Measurements from ENCODE around the gene SND1. TPM values are rescaled to one million over a fixed set of nuclear protein-coding genes. Genes with fewer than 3 reads are reported as not detected.

The SND1 gene
- polyA plus RNA-seq, 3 donors: 46.5 to 97.3 (median 79.8) TPM

- H3K27ac Mint-ChIP-seq: no peak overlapping the region
- Histone ChIP-seq H3K4me1 (ENCODE audit: control insufficient read depth in 1 of 2, insufficient read depth in 2 of 2, low read length in 2 of 2) (no peaks in the 10 kb centered on the region), H3K79me2 (ENCODE audit: insufficient read depth, low read length) (no peaks in the 10 kb centered on the region), H3K27me3 (ENCODE audit: control insufficient read depth in 2 of 2, insufficient read depth in 2 of 2, low read length in 2 of 2) (no peaks in the 10 kb centered on the region), H3K27ac (ENCODE audit: low read depth in 1 of 2, low read length in 2 of 2) (no peak overlapping the region), H3K4me3 (replicated peaks in 1 of 3; ENCODE audit: low read depth in 2 of 3, low read length in 3 of 3) (no peak overlapping the region), H4K20me1 (ENCODE audit: insufficient read depth, low read length) (no peaks in the 10 kb centered on the region), H3K4me2 (replicated peaks; ENCODE audit: extremely low read depth, low read length, poor library complexity, severe bottlenecking) (no peak overlapping the region), H3K36me3 (replicated peaks in 1 of 2; ENCODE audit: control insufficient read depth in 1 of 2, insufficient read depth in 2 of 2, low read length in 2 of 2) (peaks cover 71 to 100% of the 10 kb centered on the region in 2 donors), H3K9me3 (replicated peaks in 1 of 2; ENCODE audit: control insufficient read depth in 1 of 2, insufficient read depth in 1 of 2, low read length in 2 of 2) (no peaks in the 10 kb centered on the region), H3K9ac (ENCODE audit: insufficient read depth, low read length, poor library complexity, severe bottlenecking) (no peak overlapping the region), H2AFZ (ENCODE audit: insufficient read depth, low read depth, low read length, poor library complexity, severe bottlenecking) (no peak overlapping the region)
- WGBS (ENCODE audit: insufficient coverage): 97% methylated on average over 10 of the region's 11 CpGs
- no peaks in the 10 kb centered on the region for H3K9me3 Mint-ChIP-seq
- no peaks in the 10 kb centered on the region for H3K4me1 Mint-ChIP-seq
- no peaks in the 10 kb centered on the region for H3K27me3 Mint-ChIP-seq (ENCODE audit: low read depth in 3 of 3)
- DNase-seq: no peak
- intact Hi-C loops (cut with micrococcal nuclease): no loop called here
- no peak overlapping the region for H3K4me3 Mint-ChIP-seq
- H3K36me3 Mint-ChIP-seq: peaks cover 76 to 96% of the 10 kb centered on the region in 2 donors
- TF ChIP-seq CTCF (IDR thresholded peaks at IDR 0.05): no peak
These were observed 429.4 kb downstream of the SND1 start for GRCh38 chr7:128081351-128081750.

- intact Hi-C loops (cut with micrococcal nuclease): no loop called here
- H3K36me3 Mint-ChIP-seq: peaks cover 77 to 96% of the 10 kb centered on the region in 2 donors
- Histone ChIP-seq H3K27ac (ENCODE audit: low read depth in 1 of 2, low read length in 2 of 2) (no peak overlapping the region), H3K9me3 (replicated peaks in 1 of 2; ENCODE audit: control insufficient read depth in 1 of 2, insufficient read depth in 1 of 2, low read length in 2 of 2) (no peaks in the 10 kb centered on the region), H2AFZ (ENCODE audit: insufficient read depth, low read depth, low read length, poor library complexity, severe bottlenecking) (no peak overlapping the region), H3K9ac (ENCODE audit: insufficient read depth, low read length, poor library complexity, severe bottlenecking) (no peak overlapping the region), H3K4me3 (replicated peaks in 1 of 3; ENCODE audit: low read depth in 2 of 3, low read length in 3 of 3) (no peak overlapping the region), H3K27me3 (ENCODE audit: control insufficient read depth in 2 of 2, insufficient read depth in 2 of 2, low read length in 2 of 2) (no peaks in the 10 kb centered on the region), H3K4me1 (ENCODE audit: control insufficient read depth in 1 of 2, insufficient read depth in 2 of 2, low read length in 2 of 2) (no peaks in the 10 kb centered on the region), H3K79me2 (ENCODE audit: insufficient read depth, low read length) (no peaks in the 10 kb centered on the region), H3K4me2 (replicated peaks; ENCODE audit: extremely low read depth, low read length, poor library complexity, severe bottlenecking) (no peak overlapping the region), H4K20me1 (ENCODE audit: insufficient read depth, low read length) (no peaks in the 10 kb centered on the region), H3K36me3 (replicated peaks in 1 of 2; ENCODE audit: control insufficient read depth in 1 of 2, insufficient read depth in 2 of 2, low read length in 2 of 2) (peaks cover 71 to 100% of the 10 kb centered on the region in 2 donors)
- no peaks in the 10 kb centered on the region for H3K27me3 Mint-ChIP-seq (ENCODE audit: low read depth in 3 of 3)
- TF ChIP-seq CTCF (IDR thresholded peaks at IDR 0.05): no peak
- no peak overlapping the region for H3K4me3 Mint-ChIP-seq
- 96% methylated on average over 5 of the region's 8 CpGs for WGBS (ENCODE audit: insufficient coverage)
- H3K9me3 Mint-ChIP-seq: no peaks in the 10 kb centered on the region
- DNase-seq: no peak
- H3K4me1 Mint-ChIP-seq: no peaks in the 10 kb centered on the region
- peak overlapping the region in 1 of 7 donors; percentile 75 for H3K27ac Mint-ChIP-seq
These were observed 429.8 kb downstream of the SND1 start for GRCh38 chr7:128081808-128082207.

All from CD14-positive monocyte (primary cell).